Lower lobe of right lung (tissue), 2 donors: Measurements from ENCODE around the gene RETREG1. TPM values are rescaled to one million over a fixed set of nuclear protein-coding genes. Genes with fewer than 3 reads are reported as not detected.

Source experiments
- ATAC-seq, 2 donors: fragments of 200-7000 bp; cut with Tn5 transposase; one replicate each; pipeline ENCODE4 v1.9.1; 2020 to 2022; ENCODE audit warnings: mild to moderate bottlenecking in 2 of 2, moderate library complexity in 2 of 2
- DNase-seq: peaks from one replicate; pipeline ENCODE4 v3.0.0-alpha.2; 2020
- H3K27ac ChIP-seq: fragments of 200-600 bp; one replicate; pipeline ENCODE4 v1.8.0; 2022
- H3K27me3 ChIP-seq: fragments of 200-600 bp; one replicate; pipeline ENCODE4 v1.8.0; 2022; ENCODE audit warnings: low read depth
- H3K36me3 ChIP-seq: fragments of 200-600 bp; one replicate; pipeline ENCODE4 v1.8.0; 2022; ENCODE audit warnings: mild to moderate bottlenecking
- H3K4me1 ChIP-seq: fragments of 200-600 bp; one replicate; pipeline ENCODE4 v1.8.0; 2022
- H3K4me3 ChIP-seq: fragments of 200-600 bp; one replicate; pipeline ENCODE4 v1.8.0; 2022; ENCODE audit warnings: mild to moderate bottlenecking
- H3K9me3 ChIP-seq: fragments of 200-600 bp; one replicate; pipeline ENCODE4 v1.8.0; 2022
- CTCF ChIP-seq: fragments of 200-600 bp; IDR thresholded peaks from one replicate; pipeline ENCODE4 v1.8.0; 2022; ENCODE audit warnings: antibody characterized with exemption, mild to moderate bottlenecking
- intact Hi-C: fragments of 100-400 bp; cut with DNase I; formaldehyde crosslinking; loops from one replicate; pipeline ENCODE4 v1.11.0; 2022
- total RNA-seq: library from RNA; stranded (reverse); fragmentation: NEBNext Ultra II Directional; extraction: Animal tissue kit (Norgen Biotek cat#: 25700); gene quantifications from one replicate; pipeline ENCODE4 v1.2.1, GENCODE V29; 2021
- donor health status: DM: no; HTN: yes; CAD: no; lungs with severe emphysema.

RETREG1 gene
- total RNA-seq, 1 donor from 2014 or later = 20.6 TPM

DNA sequence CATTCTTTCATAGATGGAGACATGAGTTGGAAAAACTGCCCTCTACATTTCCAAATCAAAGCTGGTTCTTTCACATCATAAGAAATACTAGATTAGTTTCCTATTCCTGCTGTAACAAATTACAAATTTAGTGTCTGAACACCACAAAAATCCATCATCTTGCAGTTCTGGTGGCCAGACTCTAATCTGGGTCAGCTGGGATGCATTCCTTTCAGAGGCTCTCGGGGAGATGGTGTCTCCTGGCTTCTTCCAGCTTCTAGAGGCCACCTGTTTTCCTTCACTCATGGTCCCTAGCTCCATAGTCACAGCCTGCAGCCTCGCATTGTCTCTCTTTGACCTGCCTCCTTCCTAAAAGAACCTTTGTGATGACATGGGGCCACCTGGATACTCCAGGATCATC is 65.2 kb downstream of the RETREG1 start:
- no peak for ATAC-seq
- intact Hi-C loops = no loop called here

GRCh38 chr5:16550316-16550952 is 66.4 kb downstream of the RETREG1 start:
- H3K4me3 ChIP-seq = no peak overlapping the region
- DNase-seq (no peak), ATAC-seq (peak; percentile 69 to 71)
- intact Hi-C loops = no loop called here
- H3K27ac ChIP-seq = no peak overlapping the region
- H3K4me1 ChIP-seq = no peaks in the 10 kb centered on the region
- TF ChIP-seq CTCF = peak; percentile 69
- no peaks in the 10 kb centered on the region for H3K9me3 ChIP-seq
- H3K27me3 ChIP-seq = no peaks in the 10 kb centered on the region
- no peaks in the 10 kb centered on the region for H3K36me3 ChIP-seq

More for the DNA sequence above, 65.2 kb downstream of the RETREG1 start:
- Histone ChIP-seq H3K27ac (no peak overlapping the region), H3K4me1 (no peaks in the 10 kb centered on the region), H3K36me3 (no peaks in the 10 kb centered on the region), H3K4me3 (no peak overlapping the region), H3K27me3 (no peaks in the 10 kb centered on the region), H3K9me3 (no peaks in the 10 kb centered on the region)
- DNase-seq = no peak
- no peak for TF ChIP-seq CTCF

DNA sequence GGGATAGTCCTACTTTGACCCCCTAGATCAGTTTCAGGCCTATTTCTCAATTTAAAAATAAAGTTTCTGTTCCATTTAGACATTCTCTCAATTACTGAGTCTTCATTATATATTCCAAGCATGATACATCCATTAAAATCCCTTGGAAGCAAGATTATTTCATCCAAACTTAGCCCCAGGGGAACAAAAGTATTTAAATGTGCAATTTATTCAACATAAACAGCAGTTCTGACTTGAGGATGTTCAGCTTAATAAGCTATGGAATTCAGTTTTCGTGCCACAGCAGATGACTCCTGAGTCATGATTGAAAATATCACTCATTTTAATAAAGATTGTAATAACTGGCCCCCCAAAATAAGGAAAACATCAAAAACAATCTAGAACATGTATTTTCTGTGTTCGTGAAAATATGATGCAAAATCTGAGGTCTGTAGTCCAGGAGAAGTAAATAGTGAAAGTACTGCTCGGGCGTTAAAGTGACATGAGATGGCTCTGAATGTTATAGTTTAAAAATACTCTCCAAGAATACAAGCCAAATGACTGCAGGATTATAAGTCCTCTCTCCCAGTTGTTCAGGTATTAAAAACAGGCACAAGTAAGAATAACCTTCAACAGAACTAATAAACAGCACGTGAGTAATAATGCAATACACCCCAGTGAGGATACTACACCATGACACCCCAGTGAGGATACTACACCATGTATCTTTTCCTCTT is 67.1 kb downstream of the RETREG1 start:
- Histone ChIP-seq H3K4me1 (no peaks in the 10 kb centered on the region), H3K27ac (no peak overlapping the region), H3K36me3 (no peaks in the 10 kb centered on the region), H3K9me3 (no peaks in the 10 kb centered on the region), H3K4me3 (no peak overlapping the region), H3K27me3 (no peaks in the 10 kb centered on the region)
- ATAC-seq = no peak
- no peak for DNase-seq
- intact Hi-C loops = no loop called here
- no peak for TF ChIP-seq CTCF

- Histone ChIP-seq H3K36me3 (no peaks in the 10 kb centered on the region), H3K27me3 (no peaks in the 10 kb centered on the region), H3K9me3 (no peaks in the 10 kb centered on the region), H3K4me3 (no peak overlapping the region), H3K4me1 (no peaks in the 10 kb centered on the region), H3K27ac (no peak overlapping the region)
- DNase-seq (no peak), ATAC-seq (no peak)
- intact Hi-C loops = no loop called here
- TF ChIP-seq CTCF = no peak
These were observed 68.0 kb downstream of the RETREG1 start for GRCh38 chr5:16548812-16549211.

DNA sequence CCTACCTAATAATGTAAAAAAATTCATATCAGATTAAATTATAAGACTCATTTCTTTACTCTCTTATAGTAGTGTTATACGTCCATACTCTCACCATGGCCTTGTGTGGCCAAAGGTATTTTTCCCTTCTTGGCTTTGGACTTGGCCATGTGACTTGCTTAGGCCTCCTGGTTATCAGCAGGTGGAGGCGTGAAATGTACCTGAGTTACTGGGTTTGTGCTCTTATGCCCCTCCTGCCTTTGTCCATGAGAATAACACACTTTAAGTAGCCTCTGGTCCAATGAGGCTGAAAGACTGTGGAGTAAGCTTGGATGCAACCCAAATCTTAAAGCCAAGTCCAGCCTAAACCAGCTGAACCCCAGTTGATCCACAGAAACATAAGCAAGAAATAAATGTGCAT is 68.7 kb downstream of the RETREG1 start:
- H3K27ac ChIP-seq = no peak overlapping the region

More for the DNA sequence above, 68.7 kb downstream of the RETREG1 start:
- Histone ChIP-seq H3K27me3 (no peaks in the 10 kb centered on the region), H3K9me3 (no peaks in the 10 kb centered on the region), H3K4me1 (no peaks in the 10 kb centered on the region), H3K4me3 (no peak overlapping the region), H3K36me3 (no peaks in the 10 kb centered on the region)
- TF ChIP-seq CTCF = no peak
- ATAC-seq (no peak), DNase-seq (no peak)
- intact Hi-C loops = no loop called here
